Measurements from ENCODE around the gene SIGLECL1. TPM values are rescaled to one million over a fixed set of nuclear protein-coding genes. Genes with fewer than 3 reads are reported as not detected.

Gene SIGLECL1
- total and polyA plus RNA-seq, 2 experiments from 2014 or later, result not detected

- TF ChIP-seq, protein P1, sequence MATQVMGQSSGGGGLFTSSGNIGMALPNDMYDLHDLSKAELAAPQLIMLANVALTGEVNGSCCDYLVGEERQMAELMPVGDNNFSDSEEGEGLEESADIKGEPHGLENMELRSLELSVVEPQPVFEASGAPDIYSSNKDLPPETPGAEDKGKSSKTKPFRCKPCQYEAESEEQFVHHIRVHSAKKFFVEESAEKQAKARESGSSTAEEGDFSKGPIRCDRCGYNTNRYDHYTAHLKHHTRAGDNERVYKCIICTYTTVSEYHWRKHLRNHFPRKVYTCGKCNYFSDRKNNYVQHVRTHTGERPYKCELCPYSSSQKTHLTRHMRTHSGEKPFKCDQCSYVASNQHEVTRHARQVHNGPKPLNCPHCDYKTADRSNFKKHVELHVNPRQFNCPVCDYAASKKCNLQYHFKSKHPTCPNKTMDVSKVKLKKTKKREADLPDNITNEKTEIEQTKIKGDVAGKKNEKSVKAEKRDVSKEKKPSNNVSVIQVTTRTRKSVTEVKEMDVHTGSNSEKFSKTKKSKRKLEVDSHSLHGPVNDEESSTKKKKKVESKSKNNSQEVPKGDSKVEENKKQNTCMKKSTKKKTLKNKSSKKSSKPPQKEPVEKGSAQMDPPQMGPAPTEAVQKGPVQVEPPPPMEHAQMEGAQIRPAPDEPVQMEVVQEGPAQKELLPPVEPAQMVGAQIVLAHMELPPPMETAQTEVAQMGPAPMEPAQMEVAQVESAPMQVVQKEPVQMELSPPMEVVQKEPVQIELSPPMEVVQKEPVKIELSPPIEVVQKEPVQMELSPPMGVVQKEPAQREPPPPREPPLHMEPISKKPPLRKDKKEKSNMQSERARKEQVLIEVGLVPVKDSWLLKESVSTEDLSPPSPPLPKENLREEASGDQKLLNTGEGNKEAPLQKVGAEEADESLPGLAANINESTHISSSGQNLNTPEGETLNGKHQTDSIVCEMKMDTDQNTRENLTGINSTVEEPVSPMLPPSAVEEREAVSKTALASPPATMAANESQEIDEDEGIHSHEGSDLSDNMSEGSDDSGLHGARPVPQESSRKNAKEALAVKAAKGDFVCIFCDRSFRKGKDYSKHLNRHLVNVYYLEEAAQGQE (IDR thresholded peaks at IDR 0.05; ENCODE audit: unreplicated experiment), result no peak
- no peak for TF ChIP-seq JUNB (IDR thresholded peaks at IDR 0.05; ENCODE audit: unreplicated experiment)
- TF ChIP-seq EZH2 (IDR thresholded peaks at IDR 0.05; ENCODE audit: low read depth, unreplicated experiment), result no peak
- TF ChIP-seq CTCF (conservative IDR thresholded peaks at IDR 0.05; ENCODE audit: low read depth in 2 of 2), result 0 out of 4 replicates have a peak, but pooled peaks of 1 of the 2 experiments have one; percentile 10
- TF ChIP-seq ETS1 (IDR thresholded peaks at IDR 0.05), result no peak
- Histone ChIP-seq H3K27ac (ENCODE audit: low read depth) (no peak overlapping the region), H3K79me2 (replicated peaks; ENCODE audit: insufficient read depth) (no peaks in the 10 kb centered on the region), H3K4me3 (no peak overlapping the region), H4K20me1 (replicated peaks; ENCODE audit: insufficient read depth) (no peaks in the 10 kb centered on the region), H3K27me3 (ENCODE audit: insufficient read depth) (0 out of 2 replicates have a peak, but pooled peaks cover 3% of the 10 kb centered on the region), H3K4me1 (ENCODE audit: insufficient read depth) (no peaks in the 10 kb centered on the region), H3K4me2 (no peak overlapping the region), H3F3A (replicated peaks; ENCODE audit: low read depth) (no peaks in the 10 kb centered on the region), H3K9me2 (ENCODE audit: insufficient read depth) (peaks cover 10% of the 10 kb centered on the region; the same call in 1 of the 2 replicates), H2AFZ (no peak overlapping the region; the same call in 1 of the 2 replicates), H3K36me3 (ENCODE audit: insufficient read depth) (no peaks in the 10 kb centered on the region)
- Mint-ChIP-seq H3K27ac (no peak overlapping the region), H3K9me3 (0 out of 3 replicates have a peak, but pooled peaks cover 4% of the 10 kb centered on the region), H3K27me3 (ENCODE audit: insufficient read depth, low read depth, poor library complexity) (peaks cover 5% of the 10 kb centered on the region), H3K4me3 (no peak overlapping the region), H3K4me1 (no peaks in the 10 kb centered on the region), H3K36me3 (ENCODE audit: low read depth) (no peaks in the 10 kb centered on the region)
- DNase-seq (ENCODE audit: low spot score) (peak; percentile 4), ATAC-seq (no peak; the same call in 2 of the 3 replicates)
These were observed 21.4 kb downstream of the SIGLECL1 start for GRCh38 chr19:51272183-51272810.

DNA sequence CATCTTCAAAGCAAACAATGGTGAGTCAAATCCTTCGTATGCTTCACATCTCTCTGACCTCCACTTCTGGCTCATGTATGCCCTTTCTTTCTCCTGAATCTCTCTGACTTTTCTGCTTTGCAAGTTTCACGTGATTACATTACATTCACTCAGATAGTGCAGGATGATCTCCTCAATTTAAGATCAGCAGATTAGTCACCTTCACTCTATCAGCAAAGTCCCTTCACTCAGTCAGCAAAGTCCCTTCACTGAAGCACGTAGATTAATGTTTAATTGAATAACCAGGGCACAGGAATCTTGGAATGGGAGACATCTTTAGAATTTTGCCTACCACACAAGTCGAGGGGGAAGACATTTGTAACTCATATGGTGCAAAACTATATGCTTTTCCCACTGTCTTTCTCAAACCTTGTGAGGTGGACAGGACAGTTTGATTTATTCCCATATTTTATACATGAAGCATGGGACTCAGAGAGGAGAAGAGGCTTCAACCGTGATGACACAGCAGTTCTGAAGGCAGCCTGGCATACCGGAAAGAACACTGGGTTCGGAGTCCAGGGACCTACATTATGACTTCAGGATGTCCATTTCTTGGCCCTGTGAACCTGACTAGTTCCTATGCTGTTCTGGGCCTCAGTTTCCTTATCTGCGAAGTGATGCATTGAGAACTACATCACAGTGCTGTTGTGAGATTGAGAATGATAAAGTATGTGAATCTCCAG lies 23.3 kb downstream of the SIGLECL1 start:
- H3K36me3 ChIP-seq (ENCODE audit: insufficient read depth), result no peaks in the 10 kb centered on the region
- TF ChIP-seq NANOG (IDR thresholded peaks at IDR 0.05; ENCODE audit: borderline replicate concordance) (no peak), STAT1 (IDR thresholded peaks at IDR 0.05; ENCODE audit: unreplicated experiment) (no peak), POLR2AphosphoS5 (IDR thresholded peaks at IDR 0.05; ENCODE audit: low read depth) (no peak), EZH2phosphoT487 (IDR thresholded peaks at IDR 0.05; ENCODE audit: unreplicated experiment) (no peak)

More for the DNA sequence above, 23.3 kb downstream of the SIGLECL1 start:
- Mint-ChIP-seq H3K36me3 (ENCODE audit: low read depth) (no peaks in the 10 kb centered on the region; the same call in 2 of the 3 replicates), H3K4me3 (no peak overlapping the region), H3K27ac (no peak overlapping the region), H3K9me3 (peaks cover 13% of the 10 kb centered on the region; the same call in 2 of the 3 replicates), H3K4me1 (no peaks in the 10 kb centered on the region), H3K27me3 (ENCODE audit: insufficient read depth, low read depth, poor library complexity) (peaks cover 9% of the 10 kb centered on the region)
- H3F3A ChIP-seq (replicated peaks; ENCODE audit: low read depth), result no peaks in the 10 kb centered on the region
- peak overlapping the region; percentile 24; the same call in 1 of the 2 replicates for H2AFZ ChIP-seq
- no peak for DNase-seq (ENCODE audit: low spot score)
- 0 out of 2 replicates have a peak, but pooled peaks cover 4% of the 10 kb centered on the region for H3K9me2 ChIP-seq (ENCODE audit: insufficient read depth)
- no peaks in the 10 kb centered on the region for H3K79me2 ChIP-seq (replicated peaks; ENCODE audit: insufficient read depth)
- H3K4me1 ChIP-seq (ENCODE audit: insufficient read depth), result no peaks in the 10 kb centered on the region
- H3K4me2 ChIP-seq, result no peak overlapping the region
- 0 out of 2 replicates have a peak, but pooled peaks cover 3% of the 10 kb centered on the region for H3K27me3 ChIP-seq (ENCODE audit: insufficient read depth)
- H3K27ac ChIP-seq (ENCODE audit: low read depth), result no peak overlapping the region
- no peaks in the 10 kb centered on the region for H4K20me1 ChIP-seq (replicated peaks; ENCODE audit: insufficient read depth)
- ATAC-seq, result no peak
- no peak overlapping the region for H3K4me3 ChIP-seq

All from GM23338 (cell line).